ENCODE results near the gene MCM10. TPM values are rescaled to one million over a fixed set of nuclear protein-coding genes. Genes with fewer than 3 reads are reported as not detected.
"Not testable (repeated sequence)": the region's sequence is repeated elsewhere in the genome, so short reads cannot be mapped to it uniquely, and the experiment has no call there.

MCM10 gene
- polyA plus RNA-seq, 1 experiment: 2.3 TPM

GRCh38 chr10:13238271-13239077, 77.1 kb downstream of the MCM10 start:
- Histone ChIP-seq H3K27me3 (ENCODE audit: control insufficient read depth, insufficient read depth, low read length) (0 out of 2 replicates have a peak, but pooled peaks cover 2% of the 10 kb centered on the region), H3K4me3 (ENCODE audit: low read depth, low read length) (no peak overlapping the region), H3K36me3 (ENCODE audit: control insufficient read depth, insufficient read depth, low read length) (no peaks in the 10 kb centered on the region)
- no peak for DNase-seq (ENCODE audit: low read depth)
- TF ChIP-seq, protein P1, sequence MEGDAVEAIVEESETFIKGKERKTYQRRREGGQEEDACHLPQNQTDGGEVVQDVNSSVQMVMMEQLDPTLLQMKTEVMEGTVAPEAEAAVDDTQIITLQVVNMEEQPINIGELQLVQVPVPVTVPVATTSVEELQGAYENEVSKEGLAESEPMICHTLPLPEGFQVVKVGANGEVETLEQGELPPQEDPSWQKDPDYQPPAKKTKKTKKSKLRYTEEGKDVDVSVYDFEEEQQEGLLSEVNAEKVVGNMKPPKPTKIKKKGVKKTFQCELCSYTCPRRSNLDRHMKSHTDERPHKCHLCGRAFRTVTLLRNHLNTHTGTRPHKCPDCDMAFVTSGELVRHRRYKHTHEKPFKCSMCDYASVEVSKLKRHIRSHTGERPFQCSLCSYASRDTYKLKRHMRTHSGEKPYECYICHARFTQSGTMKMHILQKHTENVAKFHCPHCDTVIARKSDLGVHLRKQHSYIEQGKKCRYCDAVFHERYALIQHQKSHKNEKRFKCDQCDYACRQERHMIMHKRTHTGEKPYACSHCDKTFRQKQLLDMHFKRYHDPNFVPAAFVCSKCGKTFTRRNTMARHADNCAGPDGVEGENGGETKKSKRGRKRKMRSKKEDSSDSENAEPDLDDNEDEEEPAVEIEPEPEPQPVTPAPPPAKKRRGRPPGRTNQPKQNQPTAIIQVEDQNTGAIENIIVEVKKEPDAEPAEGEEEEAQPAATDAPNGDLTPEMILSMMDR (IDR thresholded peaks at IDR 0.05; ENCODE audit: insufficient read depth, low read depth, low read length): no peak
- ChIA-PET CTCF (no interaction called here), POLR2A (no interaction called here)

DNA sequence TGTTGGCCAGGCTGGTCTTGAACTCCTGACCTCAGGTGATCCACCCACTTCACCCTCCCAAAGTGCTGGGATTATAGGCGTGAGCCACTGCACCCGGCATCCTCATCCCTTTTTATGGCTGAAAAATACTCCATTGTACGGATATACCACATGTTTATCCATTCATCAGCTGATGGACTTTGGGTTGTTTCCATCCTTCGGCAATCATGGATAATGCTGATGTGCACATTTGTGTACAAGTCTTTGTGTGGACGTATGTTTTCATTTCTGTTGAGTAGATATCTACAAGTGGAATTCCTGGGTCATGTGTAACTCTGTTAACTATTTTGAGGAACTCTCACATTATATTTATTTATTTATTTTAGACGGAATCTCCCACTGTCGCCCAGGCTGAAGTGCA, 78.6 kb downstream of the MCM10 start:
- no peaks in the 10 kb centered on the region for H3K36me3 ChIP-seq (ENCODE audit: control insufficient read depth, insufficient read depth, low read length)
- H3K27me3 ChIP-seq (ENCODE audit: control insufficient read depth, insufficient read depth, low read length): 0 out of 2 replicates have a peak, but pooled peaks cover 2% of the 10 kb centered on the region
- ChIA-PET POLR2A (no interaction called here), CTCF (no interaction called here)
- H3K4me3 ChIP-seq (ENCODE audit: low read depth, low read length): no peak overlapping the region
- TF ChIP-seq, protein P1 (IDR thresholded peaks at IDR 0.05; ENCODE audit: insufficient read depth, low read depth, low read length): no peak
- no peak for DNase-seq (ENCODE audit: low read depth)

DNA sequence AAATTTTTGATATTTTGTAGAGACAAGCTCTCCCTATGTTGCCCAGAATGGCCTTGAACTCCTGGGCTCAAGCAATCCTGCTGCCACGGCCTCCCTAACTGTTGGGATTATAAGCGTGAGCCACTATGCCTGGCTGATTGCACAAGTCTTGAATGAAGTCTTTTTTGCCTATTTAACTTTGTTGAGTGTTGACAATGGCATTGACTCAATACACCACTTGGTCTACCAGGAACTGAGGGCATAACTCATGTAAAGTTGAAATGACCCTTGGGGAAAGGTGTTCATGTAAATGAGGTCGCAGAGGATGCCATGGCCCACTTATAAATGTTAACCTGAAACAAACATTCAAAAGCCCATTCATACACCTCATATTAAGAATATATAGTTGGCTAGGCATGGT, 80.3 kb downstream of the MCM10 start:
- H3K4me3 ChIP-seq (ENCODE audit: low read depth, low read length): no peak overlapping the region

DNA sequence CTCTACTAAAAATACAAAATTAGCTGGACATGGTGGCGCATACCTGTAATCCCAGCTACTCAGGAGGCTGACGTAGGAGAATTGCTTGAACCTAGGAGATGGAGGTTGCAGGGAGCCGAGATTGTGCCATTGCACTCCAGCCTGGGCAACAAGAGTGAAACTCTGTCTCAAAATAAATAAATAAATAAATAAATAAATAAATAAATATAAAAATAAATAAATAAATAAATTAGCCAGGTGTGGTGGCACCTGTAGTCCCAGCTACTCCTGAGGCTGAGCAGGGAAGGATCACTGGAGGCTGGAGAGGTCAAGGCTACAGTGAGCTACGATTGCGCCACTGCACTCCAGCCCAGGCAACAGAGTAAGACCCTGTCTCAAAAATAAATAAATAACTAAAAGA, 80.9 kb downstream of the MCM10 start:
- POLR2A ChIA-PET; H3K4me3 ChIP-seq (ENCODE audit: low read depth, low read length); DNase-seq (ENCODE audit: low read depth); H3K27me3 ChIP-seq (ENCODE audit: control insufficient read depth, insufficient read depth, low read length); H3K36me3 ChIP-seq (ENCODE audit: control insufficient read depth, insufficient read depth, low read length); CTCF ChIA-PET: not testable (repeated sequence)

More for the DNA sequence above, 80.3 kb downstream of the MCM10 start:
- no peaks in the 10 kb centered on the region for H3K36me3 ChIP-seq (ENCODE audit: control insufficient read depth, insufficient read depth, low read length)
- ChIA-PET POLR2A (no interaction called here), CTCF (no interaction called here)
- H3K27me3 ChIP-seq (ENCODE audit: control insufficient read depth, insufficient read depth, low read length): no peaks in the 10 kb centered on the region
- TF ChIP-seq, protein P1 (IDR thresholded peaks at IDR 0.05; ENCODE audit: insufficient read depth, low read depth, low read length): no peak
- DNase-seq (ENCODE audit: low read depth): no peak

- H3K36me3 ChIP-seq (ENCODE audit: control insufficient read depth, insufficient read depth, low read length): no peaks in the 10 kb centered on the region
- TF ChIP-seq, protein P1 (IDR thresholded peaks at IDR 0.05; ENCODE audit: insufficient read depth, low read depth, low read length): no peak
- H3K27me3 ChIP-seq (ENCODE audit: control insufficient read depth, insufficient read depth, low read length): no peaks in the 10 kb centered on the region
- no peak overlapping the region for H3K4me3 ChIP-seq (ENCODE audit: low read depth, low read length)
- ChIA-PET POLR2A (no interaction called here), CTCF (no interaction called here)
- DNase-seq (ENCODE audit: low read depth): no peak
Measured at GRCh38 chr10:13247246-13247645, 85.9 kb downstream of the MCM10 start.

DNA sequence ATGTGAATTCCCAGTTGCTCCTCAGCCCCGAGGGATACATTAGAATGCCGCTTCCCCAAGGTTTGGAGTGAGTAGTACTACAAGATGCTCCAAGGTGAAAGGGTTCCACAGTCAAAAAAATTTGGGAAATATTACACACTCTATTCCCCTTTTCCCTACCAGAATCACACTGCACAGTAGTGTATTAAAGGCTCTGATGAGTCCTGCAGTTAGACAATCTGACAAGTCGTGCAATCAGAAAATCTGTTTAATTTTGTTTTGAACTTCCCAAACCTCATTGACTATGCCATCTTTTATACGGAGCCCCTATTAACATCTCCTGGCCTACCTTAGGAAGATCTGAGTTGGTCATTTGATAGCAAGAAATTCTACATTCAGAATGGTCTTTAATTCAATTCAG, 86.4 kb downstream of the MCM10 start:
- Histone ChIP-seq H3K27me3 (ENCODE audit: control insufficient read depth, insufficient read depth, low read length) (no peaks in the 10 kb centered on the region), H3K4me3 (ENCODE audit: low read depth, low read length) (no peak overlapping the region), H3K36me3 (ENCODE audit: control insufficient read depth, insufficient read depth, low read length) (no peaks in the 10 kb centered on the region)
- CTCF ChIA-PET: no interaction called here
- POLR2A ChIA-PET: no interaction called here
- TF ChIP-seq, protein P1 (IDR thresholded peaks at IDR 0.05; ENCODE audit: insufficient read depth, low read depth, low read length): no peak
- DNase-seq (ENCODE audit: low read depth): no peak
